Aortic smooth muscle cell (primary cell): ENCODE results near the gene MRPL55. TPM values are rescaled to one million over a fixed set of nuclear protein-coding genes. Genes with fewer than 3 reads are reported as not detected.

Experiments
- total RNA-seq: library from RNA; depleted of rRNA; stranded (reverse); fragments of >200 nt; gene quantifications from 2 replicates; pipeline ENCODE4 v1.2.3, GENCODE V29; 2014

Gene MRPL55
- 47.8 and 65.7 TPM in 2 replicates for total RNA-seq

GRCh38 chr1:228109073-228109961 lies at the start of gene MRPL55:
TSS of gene MRPL55 (minus strand) at chr1:228109299. CDS start at chr1:228108260, 1,039 bp downstream.

DNA sequence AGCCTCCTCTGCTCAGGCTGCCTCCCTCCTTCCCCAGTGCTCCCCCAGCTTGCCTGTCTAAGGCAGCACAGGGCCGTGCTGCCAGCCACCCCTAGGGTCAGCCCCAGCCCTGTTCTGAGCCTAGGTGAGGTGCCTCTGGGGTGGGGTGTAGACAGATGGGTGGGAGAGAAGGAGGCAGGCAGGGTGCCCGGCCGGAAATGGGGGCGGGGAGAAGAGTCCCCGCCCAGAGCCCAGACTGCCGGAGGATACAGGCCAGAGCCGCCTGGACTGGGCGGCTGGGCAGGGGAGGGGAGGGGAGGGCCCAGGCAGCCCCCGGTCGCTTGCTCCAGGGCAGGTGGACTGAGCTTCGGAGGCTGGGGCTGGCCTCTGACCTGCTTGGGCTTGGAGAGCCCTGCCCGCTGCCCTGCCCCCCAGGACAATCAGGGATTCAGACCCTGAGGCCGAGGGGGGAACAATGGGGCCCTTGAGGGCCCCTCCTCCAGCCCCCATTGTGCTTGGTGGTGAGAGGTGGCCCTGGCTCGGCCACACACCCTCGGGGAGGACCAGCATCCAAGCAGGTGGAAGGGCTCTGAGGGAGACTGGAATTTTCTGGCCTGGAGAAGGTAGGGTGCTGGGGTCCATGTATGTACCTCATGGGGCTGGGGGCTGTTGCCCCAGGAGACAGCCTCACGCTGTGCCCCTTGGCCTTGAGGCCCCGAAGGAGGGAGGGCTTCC lies 40.5 kb upstream of the MRPL55 start, which contains the start of gene GJC2:
Gene GJC2 (plus strand): TSS at position 525 of the 714 bp plus-strand sequence. CDS start 7,829 bp downstream, outside the sequence.

GRCh38 chr1:228139931-228140723 lies 31.0 kb upstream of the MRPL55 start, which contains the start of gene GUK1:
TSS of gene GUK1 (plus strand) at chr1:228140279. CDS start at chr1:228140303, 24 bp downstream.

DNA sequence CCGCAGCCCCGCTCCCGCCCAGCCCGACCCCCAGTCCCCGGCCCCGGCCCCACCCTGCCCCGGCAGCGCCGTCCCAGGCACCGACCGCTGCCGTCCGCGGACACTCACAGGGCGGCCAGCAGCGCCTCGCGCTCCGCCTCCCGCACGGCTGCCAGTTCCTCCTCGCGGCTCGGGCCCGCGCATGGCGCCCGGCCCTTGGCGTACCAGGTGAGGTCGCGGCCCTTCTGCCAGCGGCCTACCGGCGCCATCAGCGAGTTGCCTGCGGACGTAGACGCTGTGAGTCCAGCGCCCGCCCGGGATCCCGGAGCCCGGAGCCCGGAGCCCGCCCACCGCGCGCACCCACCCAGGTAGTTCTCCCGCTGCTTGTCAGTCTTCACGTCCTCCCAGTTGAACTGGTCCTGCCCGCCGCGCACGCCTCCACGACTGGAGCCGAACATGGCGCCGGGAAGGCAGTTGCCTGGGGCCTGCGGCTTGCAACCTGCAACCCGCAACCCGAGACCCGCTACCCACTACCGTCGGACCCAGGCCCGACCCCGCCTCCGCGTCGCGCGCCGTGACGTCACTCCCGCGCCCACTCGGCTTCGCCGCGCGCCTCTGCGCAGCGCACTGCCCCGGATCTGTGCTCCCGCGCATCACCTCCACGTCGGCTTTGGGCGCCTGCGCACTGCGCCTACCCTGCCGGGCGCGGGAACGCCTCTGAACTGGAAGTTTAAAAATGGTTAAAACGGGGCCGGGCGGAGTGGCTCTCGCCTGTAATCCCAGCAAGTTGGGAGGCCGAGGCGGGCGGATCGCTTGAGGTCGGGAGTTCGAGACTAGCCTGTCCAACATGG lies 6.1 kb downstream of the MRPL55 start, which contains the start of gene C1orf35:
Gene C1orf35 (minus strand): TSS at position 535 of the 830 bp plus-strand sequence. CDS start 98 bp downstream, at position 437.

GRCh38 chr1:228082214-228082917 lies 26.7 kb downstream of the MRPL55 start, which contains the start of gene ARF1:
TSS of gene ARF1 (plus strand) at chr1:228082708. CDS start at chr1:228097115, 14,407 bp downstream.

Other genes starting within 250 kb of the MRPL55 start
- 0.44 and 0.79 TPM in 2 replicates for gene WNT9A, start 161.4 kb downstream of the MRPL55 start, total RNA-seq
- not detected in 2 replicates for gene WNT3A, start 102.3 kb downstream of the MRPL55 start, total RNA-seq
- 219 and 282 TPM in 2 replicates for gene ARF1, start 26.6 kb downstream of the MRPL55 start, total RNA-seq
- 6.0 and 7.8 TPM in 2 replicates for gene C1orf35, start 6.0 kb downstream of the MRPL55 start, total RNA-seq
- 780 and 785 TPM in 2 replicates for gene GUK1, start 31.0 kb upstream of the MRPL55 start, total RNA-seq
- gene GJC2, start 40.6 kb upstream of the MRPL55 start, total RNA-seq, result 3.2 and 4.6 TPM in 2 replicates
- gene IBA57, start 56.5 kb upstream of the MRPL55 start, total RNA-seq, result 3.3 and 3.7 TPM in 2 replicates
- gene OBSCN, start 98.7 kb upstream of the MRPL55 start, total RNA-seq, result 2.7 and 2.9 TPM in 2 replicates